SK-N-SH treated with all-trans-retinoic acid at 6 μM for 48 hours (cell line): ENCODE measurements around the gene MNAT1.

Source experiments
- ATAC-seq: fragments of 200-7000 bp; cut with Tn5 transposase; 3 replicates; pipeline ENCODE4 v1.9.1; 2020; ENCODE audit warnings: mild to moderate bottlenecking, moderate library complexity
- ARNTL ChIP-seq: fragments of 450-650 bp; formaldehyde crosslinking; IDR thresholded peaks from 2 replicates; pipeline ENCODE4 v1.5.0; 2020; ENCODE audit warnings: low read depth, mild to moderate bottlenecking, moderate library complexity, borderline replicate concordance
- BACH2 ChIP-seq: fragments of 250-450 bp; sonication (Bioruptor Pico); IDR thresholded peaks from 2 replicates; pipeline ENCODE4 v1.9.0; 2021; ENCODE audit warnings: mild to moderate bottlenecking, borderline replicate concordance
- CSDC2 ChIP-seq: fragments of 250-450 bp; sonication (Bioruptor Pico); IDR thresholded peaks from 2 replicates; pipeline ENCODE4 v1.5.0; 2020; ENCODE audit warnings: mild to moderate bottlenecking, moderate library complexity
- ESRRG ChIP-seq: fragments of 250-450 bp; sonication (Bioruptor Pico); IDR thresholded peaks from 2 replicates; pipeline ENCODE4 v1.6.1; 2021; ENCODE audit warnings: mild to moderate bottlenecking
- GLIS3 ChIP-seq: fragments of 250-450 bp; sonication (Bioruptor Pico); IDR thresholded peaks from 2 replicates; pipeline ENCODE4 v1.5.0; 2020; ENCODE audit warnings: mild to moderate bottlenecking, moderate library complexity
- ISL1 ChIP-seq: fragments of 250-450 bp; sonication (Bioruptor Pico); IDR thresholded peaks from 2 replicates; pipeline ENCODE4 v2.1.2; 2022; ENCODE audit warnings: mild to moderate bottlenecking, moderate library complexity
- OSR1 ChIP-seq: fragments of 250-450 bp; sonication (Bioruptor Pico); IDR thresholded peaks from 2 replicates; pipeline ENCODE4 v1.8.0; 2022; ENCODE audit warnings: moderate library complexity, mild to moderate bottlenecking, inconsistent platforms
- PATZ1 ChIP-seq: fragments of 250-450 bp; sonication (Bioruptor Pico); IDR thresholded peaks from 2 replicates; pipeline ENCODE4 v1.8.0; 2020; ENCODE audit warnings: mild to moderate bottlenecking, moderate library complexity, borderline replicate concordance
- POU6F1 ChIP-seq: fragments of 250-450 bp; sonication (Bioruptor Pico); IDR thresholded peaks from 2 replicates; pipeline ENCODE4 v1.8.0; 2021; ENCODE audit warnings: low read depth, mild to moderate bottlenecking, moderate library complexity, borderline replicate concordance
- RARB ChIP-seq: fragments of 250-450 bp; sonication (Bioruptor Pico); IDR thresholded peaks from 2 replicates; pipeline ENCODE4 v1.8.0; 2021; ENCODE audit warnings: mild to moderate bottlenecking, moderate library complexity
- SNAI2 ChIP-seq: fragments of 250-450 bp; sonication (Bioruptor Pico); IDR thresholded peaks from 2 replicates; pipeline ENCODE4 v1.5.0; 2020; ENCODE audit warnings: mild to moderate bottlenecking, moderate library complexity
- TCF4 ChIP-seq: fragments of 250-450 bp; sonication (Bioruptor Pico); IDR thresholded peaks from 2 replicates; pipeline ENCODE4 v1.8.0; 2021; ENCODE audit warnings: mild to moderate bottlenecking, moderate library complexity, borderline replicate concordance
- TOX ChIP-seq: fragments of 250-450 bp; sonication (Bioruptor Pico); IDR thresholded peaks from 2 replicates; pipeline ENCODE4 v1.8.0; 2021; ENCODE audit warnings: mild to moderate bottlenecking, moderate library complexity, borderline replicate concordance
- ZC3H10 ChIP-seq: fragments of 250-450 bp; sonication (Bioruptor Pico); IDR thresholded peaks from 2 replicates; pipeline ENCODE4 v1.5.1; 2021; ENCODE audit warnings: mild to moderate bottlenecking, moderate library complexity
- ZFP3 ChIP-seq: fragments of 250-450 bp; sonication (Bioruptor Pico); IDR thresholded peaks from 2 replicates; pipeline ENCODE4 v1.5.0; 2020; ENCODE audit warnings: mild to moderate bottlenecking, moderate library complexity
- ZFP30 ChIP-seq: fragments of 450-650 bp; formaldehyde crosslinking; IDR thresholded peaks from 2 replicates; pipeline ENCODE4 v1.5.0; 2022; ENCODE audit warnings: mild to moderate bottlenecking, moderate library complexity
- ZNF565 ChIP-seq: fragments of 450-650 bp; formaldehyde crosslinking; conservative IDR thresholded peaks from 2 replicates; pipeline ENCODE4 v1.5.0; 2020; ENCODE audit warnings: low read depth, mild to moderate bottlenecking, moderate library complexity
- ZNF70 ChIP-seq: fragments of 450-650 bp; formaldehyde crosslinking; IDR thresholded peaks from 2 replicates; pipeline ENCODE4 v1.5.0; 2020; ENCODE audit warnings: mild to moderate bottlenecking, moderate library complexity
- ZNF8 ChIP-seq: fragments of 450-650 bp; formaldehyde crosslinking; IDR thresholded peaks from 2 replicates; pipeline ENCODE4 v1.5.0; 2020; ENCODE audit warnings: mild to moderate bottlenecking, moderate library complexity
- TF ChIP-seq, protein P1 (sequence below): fragments of 250-450 bp; sonication (Bioruptor Pico); IDR thresholded peaks from 2 replicates; pipeline ENCODE4 v1.5.1; 2020; ENCODE audit warnings: low read depth, mild to moderate bottlenecking, moderate library complexity
- TF ChIP-seq, protein P2 (sequence below): fragments of 250-450 bp; sonication (Bioruptor Pico); IDR thresholded peaks from 2 replicates; pipeline ENCODE4 v1.5.0; 2020; ENCODE audit warnings: mild to moderate bottlenecking, moderate library complexity
- TF ChIP-seq, protein P3 (sequence below): fragments of 250-450 bp; sonication (Bioruptor Pico); IDR thresholded peaks from 2 replicates; pipeline ENCODE4 v1.5.1; 2021; ENCODE audit warnings: mild to moderate bottlenecking, moderate library complexity

MNAT1 gene

GRCh38 chr14:60700598-60700997, 34.0 kb upstream of the MNAT1 start:
- no peak for ATAC-seq
- TF ChIP-seq, protein P1, sequence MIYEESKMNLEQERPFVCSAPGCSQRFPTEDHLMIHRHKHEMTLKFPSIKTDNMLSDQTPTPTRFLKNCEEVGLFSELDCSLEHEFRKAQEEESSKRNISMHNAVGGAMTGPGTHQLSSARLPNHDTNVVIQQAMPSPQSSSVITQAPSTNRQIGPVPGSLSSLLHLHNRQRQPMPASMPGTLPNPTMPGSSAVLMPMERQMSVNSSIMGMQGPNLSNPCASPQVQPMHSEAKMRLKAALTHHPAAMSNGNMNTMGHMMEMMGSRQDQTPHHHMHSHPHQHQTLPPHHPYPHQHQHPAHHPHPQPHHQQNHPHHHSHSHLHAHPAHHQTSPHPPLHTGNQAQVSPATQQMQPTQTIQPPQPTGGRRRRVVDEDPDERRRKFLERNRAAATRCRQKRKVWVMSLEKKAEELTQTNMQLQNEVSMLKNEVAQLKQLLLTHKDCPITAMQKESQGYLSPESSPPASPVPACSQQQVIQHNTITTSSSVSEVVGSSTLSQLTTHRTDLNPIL = no peak
- TF ChIP-seq RARB (CRISPR knock-in tag) (no peak), POU6F1 (CRISPR knock-in tag) (no peak), ZNF565 (no peak), PATZ1 (no peak), CSDC2 (CRISPR knock-in tag) (no peak), ARNTL (no peak), ZNF70 (no peak), BACH2 (CRISPR knock-in tag) (no peak), OSR1 (no peak), ZFP3 (CRISPR knock-in tag) (no peak), ZC3H10 (CRISPR knock-in tag) (no peak), ISL1 (CRISPR knock-in tag) (no peak), ZNF8 (CRISPR knock-in tag) (no peak), ESRRG (CRISPR knock-in tag) (no peak), SNAI2 (CRISPR knock-in tag) (no peak), TOX (CRISPR knock-in tag) (no peak), TCF4 (CRISPR knock-in tag) (no peak)
- TF ChIP-seq, protein P2, sequence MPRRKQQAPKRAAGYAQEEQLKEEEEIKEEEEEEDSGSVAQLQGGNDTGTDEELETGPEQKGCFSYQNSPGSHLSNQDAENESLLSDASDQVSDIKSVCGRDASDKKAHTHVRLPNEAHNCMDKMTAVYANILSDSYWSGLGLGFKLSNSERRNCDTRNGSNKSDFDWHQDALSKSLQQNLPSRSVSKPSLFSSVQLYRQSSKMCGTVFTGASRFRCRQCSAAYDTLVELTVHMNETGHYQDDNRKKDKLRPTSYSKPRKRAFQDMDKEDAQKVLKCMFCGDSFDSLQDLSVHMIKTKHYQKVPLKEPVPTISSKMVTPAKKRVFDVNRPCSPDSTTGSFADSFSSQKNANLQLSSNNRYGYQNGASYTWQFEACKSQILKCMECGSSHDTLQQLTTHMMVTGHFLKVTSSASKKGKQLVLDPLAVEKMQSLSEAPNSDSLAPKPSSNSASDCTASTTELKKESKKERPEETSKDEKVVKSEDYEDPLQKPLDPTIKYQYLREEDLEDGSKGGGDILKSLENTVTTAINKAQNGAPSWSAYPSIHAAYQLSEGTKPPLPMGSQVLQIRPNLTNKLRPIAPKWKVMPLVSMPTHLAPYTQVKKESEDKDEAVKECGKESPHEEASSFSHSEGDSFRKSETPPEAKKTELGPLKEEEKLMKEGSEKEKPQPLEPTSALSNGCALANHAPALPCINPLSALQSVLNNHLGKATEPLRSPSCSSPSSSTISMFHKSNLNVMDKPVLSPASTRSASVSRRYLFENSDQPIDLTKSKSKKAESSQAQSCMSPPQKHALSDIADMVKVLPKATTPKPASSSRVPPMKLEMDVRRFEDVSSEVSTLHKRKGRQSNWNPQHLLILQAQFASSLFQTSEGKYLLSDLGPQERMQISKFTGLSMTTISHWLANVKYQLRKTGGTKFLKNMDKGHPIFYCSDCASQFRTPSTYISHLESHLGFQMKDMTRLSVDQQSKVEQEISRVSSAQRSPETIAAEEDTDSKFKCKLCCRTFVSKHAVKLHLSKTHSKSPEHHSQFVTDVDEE (CRISPR knock-in tag) = no peak
- TF ChIP-seq, protein P3, sequence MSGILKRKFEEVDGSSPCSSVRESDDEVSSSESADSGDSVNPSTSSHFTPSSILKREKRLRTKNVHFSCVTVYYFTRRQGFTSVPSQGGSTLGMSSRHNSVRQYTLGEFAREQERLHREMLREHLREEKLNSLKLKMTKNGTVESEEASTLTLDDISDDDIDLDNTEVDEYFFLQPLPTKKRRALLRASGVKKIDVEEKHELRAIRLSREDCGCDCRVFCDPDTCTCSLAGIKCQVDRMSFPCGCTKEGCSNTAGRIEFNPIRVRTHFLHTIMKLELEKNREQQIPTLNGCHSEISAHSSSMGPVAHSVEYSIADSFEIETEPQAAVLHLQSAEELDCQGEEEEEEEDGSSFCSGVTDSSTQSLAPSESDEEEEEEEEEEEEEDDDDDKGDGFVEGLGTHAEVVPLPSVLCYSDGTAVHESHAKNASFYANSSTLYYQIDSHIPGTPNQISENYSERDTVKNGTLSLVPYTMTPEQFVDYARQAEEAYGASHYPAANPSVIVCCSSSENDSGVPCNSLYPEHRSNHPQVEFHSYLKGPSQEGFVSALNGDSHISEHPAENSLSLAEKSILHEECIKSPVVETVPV (CRISPR knock-in tag) = no peak

DNA sequence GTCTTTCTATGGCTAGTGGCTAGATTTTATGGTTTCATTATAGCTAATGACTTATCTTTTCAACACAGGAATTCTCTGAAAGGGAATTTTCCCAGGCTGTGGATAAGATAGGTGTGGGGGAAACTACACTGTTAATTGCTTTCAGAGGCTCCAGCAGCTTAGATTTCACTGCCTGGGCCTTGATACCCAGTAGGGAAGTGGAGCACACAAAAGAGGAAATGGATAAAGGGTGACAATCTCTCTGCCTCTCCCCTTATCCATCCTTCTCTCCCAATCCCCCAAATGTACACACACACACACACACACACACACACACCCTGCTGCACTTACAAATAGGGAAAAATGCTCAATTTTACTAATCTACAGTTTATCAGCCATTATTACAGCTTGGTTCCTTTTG, 29.5 kb upstream of the MNAT1 start:
- no peak for ATAC-seq
- no peak for TF ChIP-seq OSR1
- TF ChIP-seq, protein P1 = no peak
- no peak for TF ChIP-seq ZFP3 (CRISPR knock-in tag)
- no peak for TF ChIP-seq RARB (CRISPR knock-in tag)
- no peak for TF ChIP-seq SNAI2 (CRISPR knock-in tag)
- TF ChIP-seq BACH2 (CRISPR knock-in tag) = no peak
- TF ChIP-seq, protein P3 (CRISPR knock-in tag) = no peak
- no peak for TF ChIP-seq ZNF70
- no peak for TF ChIP-seq ZNF8 (CRISPR knock-in tag)
- TF ChIP-seq GLIS3 (CRISPR knock-in tag) = no peak
- no peak for TF ChIP-seq PATZ1
- no peak for TF ChIP-seq ZFP30
- TF ChIP-seq ESRRG (CRISPR knock-in tag) = no peak
